ENCODE measurements around the gene KLHL17. TPM values are rescaled to one million over a fixed set of nuclear protein-coding genes. Genes with fewer than 3 reads are reported as not detected.

KLHL17 gene
- polyA plus RNA-seq, 1 donor (not counting 4 experiments of a cell fraction or from before 2014, with no cell fraction given) = 6.5 TPM

DNA sequence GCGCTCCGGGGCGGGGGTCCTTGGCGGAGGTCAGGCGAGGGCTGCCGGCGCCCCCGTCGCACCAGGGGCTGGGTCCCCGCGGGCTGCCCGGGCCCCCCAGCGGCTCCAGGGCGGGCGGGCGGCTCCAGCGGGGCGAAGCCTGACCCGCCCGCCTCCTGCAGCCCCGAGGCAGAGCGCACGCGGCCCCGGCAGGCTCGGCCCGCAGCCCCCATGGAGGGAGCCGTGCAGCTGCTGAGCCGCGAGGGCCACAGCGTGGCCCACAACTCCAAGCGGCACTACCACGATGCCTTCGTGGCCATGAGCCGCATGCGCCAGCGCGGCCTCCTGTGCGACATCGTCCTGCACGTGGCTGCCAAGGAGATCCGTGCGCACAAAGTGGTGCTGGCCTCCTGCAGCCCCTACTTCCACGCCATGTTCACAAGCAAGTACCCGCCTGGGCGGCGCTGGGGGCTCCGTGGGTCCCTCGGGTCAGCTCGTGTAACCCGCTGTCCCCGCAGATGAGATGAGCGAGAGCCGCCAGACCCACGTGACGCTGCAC lies 817 bp downstream of the KLHL17 start:
- H3K9ac ChIP-seq (ENCODE audit: control insufficient read depth, extremely low read depth, insufficient read depth, low read length) = peak overlapping the region; percentile 52
- no peak overlapping the region for H3K27ac ChIP-seq (ENCODE audit: control insufficient read depth, insufficient read depth, low read length)
- peaks cover 5% of the 10 kb centered on the region for H3K27me3 ChIP-seq (ENCODE audit: control insufficient read depth, extremely low read depth, insufficient read depth, low read length)
- DNase-seq (ENCODE audit: low read depth, low spot score) (no peak), FAIRE-seq (no peak)
- H3K4me1 ChIP-seq (ENCODE audit: control insufficient read depth, extremely low read depth, insufficient read depth, low read length) = peaks cover 15% of the 10 kb centered on the region
- H3K4me3 ChIP-seq (ENCODE audit: control insufficient read depth in 2 of 3, extremely low read depth in 1 of 3, insufficient read depth in 2 of 3, low read depth in 1 of 3, low read length in 3 of 3) = peak overlapping the region; percentile 59 to 62 (median 62)
- peak overlapping the region; percentile 58 for H3K4me2 ChIP-seq (ENCODE audit: control insufficient read depth, extremely low read depth, insufficient read depth, low read depth, low read length)
- no peak overlapping the region for H2AFZ ChIP-seq (ENCODE audit: control insufficient read depth, low read length)
- TF ChIP-seq, protein P1, sequence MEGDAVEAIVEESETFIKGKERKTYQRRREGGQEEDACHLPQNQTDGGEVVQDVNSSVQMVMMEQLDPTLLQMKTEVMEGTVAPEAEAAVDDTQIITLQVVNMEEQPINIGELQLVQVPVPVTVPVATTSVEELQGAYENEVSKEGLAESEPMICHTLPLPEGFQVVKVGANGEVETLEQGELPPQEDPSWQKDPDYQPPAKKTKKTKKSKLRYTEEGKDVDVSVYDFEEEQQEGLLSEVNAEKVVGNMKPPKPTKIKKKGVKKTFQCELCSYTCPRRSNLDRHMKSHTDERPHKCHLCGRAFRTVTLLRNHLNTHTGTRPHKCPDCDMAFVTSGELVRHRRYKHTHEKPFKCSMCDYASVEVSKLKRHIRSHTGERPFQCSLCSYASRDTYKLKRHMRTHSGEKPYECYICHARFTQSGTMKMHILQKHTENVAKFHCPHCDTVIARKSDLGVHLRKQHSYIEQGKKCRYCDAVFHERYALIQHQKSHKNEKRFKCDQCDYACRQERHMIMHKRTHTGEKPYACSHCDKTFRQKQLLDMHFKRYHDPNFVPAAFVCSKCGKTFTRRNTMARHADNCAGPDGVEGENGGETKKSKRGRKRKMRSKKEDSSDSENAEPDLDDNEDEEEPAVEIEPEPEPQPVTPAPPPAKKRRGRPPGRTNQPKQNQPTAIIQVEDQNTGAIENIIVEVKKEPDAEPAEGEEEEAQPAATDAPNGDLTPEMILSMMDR (optimal IDR thresholded peaks at IDR 0.05 in 1 of 3, IDR thresholded peaks at IDR 0.05 in 1 of 3, conservative IDR thresholded peaks at IDR 0.05 in 1 of 3; ENCODE audit: extremely low read depth in 1 of 3, insufficient read depth in 2 of 3, low read length in 3 of 3) = no peak
- H4K20me1 ChIP-seq (ENCODE audit: control insufficient read depth, extremely low read depth, insufficient read depth, low read length) = peaks cover 7% of the 10 kb centered on the region
- peaks cover 14 to 16% of the 10 kb centered on the region in 2 experiments for H3K36me3 ChIP-seq (ENCODE audit: control insufficient read depth in 2 of 2, extremely low read depth in 1 of 2, insufficient read depth in 2 of 2, low read length in 2 of 2)
- peaks cover 27% of the 10 kb centered on the region for H3K79me2 ChIP-seq (ENCODE audit: control insufficient read depth, insufficient read depth, low read length)
- no peaks in the 10 kb centered on the region for H3K9me3 ChIP-seq (ENCODE audit: control insufficient read depth, low read depth, low read length)
- dilution Hi-C loops (cut with MboI; ENCODE audit: extremely low pct_ligation_motif_present, low sequenced_read_pairs) = no loop called here
- no peaks in the 10 kb centered on the region for H3K9me1 ChIP-seq (ENCODE audit: control insufficient read depth, extremely low read depth, insufficient read depth, low read length)

DNA sequence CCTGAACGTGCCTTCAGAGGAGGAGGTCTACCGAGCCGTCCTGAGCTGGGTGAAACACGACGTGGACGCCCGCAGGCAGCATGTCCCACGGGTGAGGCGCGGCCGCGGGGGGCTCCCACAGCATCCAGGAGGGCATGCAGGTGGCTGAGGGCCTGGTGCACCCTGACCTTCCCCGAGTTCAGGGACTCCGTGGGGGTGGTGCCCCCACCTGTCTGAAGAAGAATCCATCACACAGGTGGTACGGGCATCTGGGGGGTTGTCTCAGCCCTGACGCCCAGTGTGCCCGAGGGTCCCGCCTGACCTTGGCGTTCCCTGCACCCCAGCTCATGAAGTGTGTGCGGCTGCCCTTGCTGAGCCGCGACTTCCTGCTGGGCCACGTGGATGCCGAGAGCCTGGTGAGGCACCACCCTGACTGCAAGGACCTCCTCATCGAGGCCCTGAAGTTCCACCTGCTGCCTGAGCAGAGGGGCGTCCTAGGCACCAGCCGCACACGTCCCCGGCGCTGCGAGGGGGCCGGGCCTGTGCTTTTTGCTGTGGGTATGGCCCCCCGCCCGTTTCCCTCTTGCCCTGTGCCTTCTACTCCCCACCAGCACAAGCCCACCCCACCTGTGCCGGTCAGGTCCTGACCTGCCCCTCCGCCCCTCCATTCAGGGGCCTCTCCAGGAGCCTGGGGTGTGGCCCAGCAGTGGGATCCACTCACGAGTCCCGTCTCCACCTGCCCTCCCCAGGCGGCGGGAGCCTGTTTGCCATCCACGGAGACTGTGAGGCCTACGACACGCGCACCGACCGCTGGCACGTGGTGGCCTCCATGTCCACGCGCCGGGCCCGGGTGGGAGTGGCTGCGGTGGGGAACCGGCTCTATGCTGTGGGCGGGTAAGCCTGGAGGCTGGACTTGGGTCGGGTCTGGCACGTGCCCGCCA lies 2.3 kb downstream of the KLHL17 start:
- TF ChIP-seq, protein P1 (optimal IDR thresholded peaks at IDR 0.05 in 1 of 3, IDR thresholded peaks at IDR 0.05 in 1 of 3, conservative IDR thresholded peaks at IDR 0.05 in 1 of 3; ENCODE audit: extremely low read depth in 1 of 3, insufficient read depth in 2 of 3, low read length in 3 of 3) = no peak
- TF ChIP-seq EZH2 (IDR thresholded peaks at IDR 0.05; ENCODE audit: low read length) = no peak
- dilution Hi-C loops (cut with MboI; ENCODE audit: extremely low pct_ligation_motif_present, low sequenced_read_pairs) = no loop called here
- Histone ChIP-seq H3K4me2 (ENCODE audit: control insufficient read depth, extremely low read depth, insufficient read depth, low read depth, low read length) (no peak overlapping the region), H3K27ac (ENCODE audit: control insufficient read depth, insufficient read depth, low read length) (no peak overlapping the region), H3K9me1 (ENCODE audit: control insufficient read depth, extremely low read depth, insufficient read depth, low read length) (no peaks in the 10 kb centered on the region), H3K36me3 (ENCODE audit: control insufficient read depth in 2 of 2, extremely low read depth in 1 of 2, insufficient read depth in 2 of 2, low read length in 2 of 2) (peaks cover 2 to 5% of the 10 kb centered on the region in 2 experiments), H3K4me3 (ENCODE audit: control insufficient read depth in 2 of 3, extremely low read depth in 1 of 3, insufficient read depth in 2 of 3, low read depth in 1 of 3, low read length in 3 of 3) (no peak overlapping the region), H3K9me3 (ENCODE audit: control insufficient read depth, low read depth, low read length) (no peaks in the 10 kb centered on the region), H4K20me1 (ENCODE audit: control insufficient read depth, extremely low read depth, insufficient read depth, low read length) (peaks cover 2% of the 10 kb centered on the region), H3K4me1 (ENCODE audit: control insufficient read depth, extremely low read depth, insufficient read depth, low read length) (peaks cover 19% of the 10 kb centered on the region), H3K9ac (ENCODE audit: control insufficient read depth, extremely low read depth, insufficient read depth, low read length) (no peak overlapping the region), H3K79me2 (ENCODE audit: control insufficient read depth, insufficient read depth, low read length) (peaks cover 14% of the 10 kb centered on the region), H3K27me3 (ENCODE audit: control insufficient read depth, extremely low read depth, insufficient read depth, low read length) (peaks cover 5% of the 10 kb centered on the region), H2AFZ (ENCODE audit: control insufficient read depth, low read length) (no peak overlapping the region)
- no peak for DNase-seq (ENCODE audit: low read depth, low spot score)
- FAIRE-seq = no peak
